COLO829 (cell line): ENCODE data around the gene RAPGEF4.
"Not testable (repeated sequence)": the region's sequence is repeated elsewhere in the genome, so short reads cannot be mapped to it uniquely, and the experiment has no call there.

ENCODE experiments used
- DNase-seq: peaks from one replicate; pipeline ENCODE4 v3.0.0; 2012; ENCODE audit warnings: low spot score

RAPGEF4 gene

GRCh38 chr2:173034143-173034542, 298.5 kb downstream of the RAPGEF4 start:
- no peak for DNase-seq

- no peak for DNase-seq
Measured at GRCh38 chr2:173037245-173038120, 301.8 kb downstream of the RAPGEF4 start.

GRCh38 chr2:173038257-173038656, 302.6 kb downstream of the RAPGEF4 start:
- DNase-seq: not testable (repeated sequence)

- no peak for DNase-seq
Measured at GRCh38 chr2:173040729-173041128, 305.1 kb downstream of the RAPGEF4 start.

GRCh38 chr2:173043476-173043875, 307.8 kb downstream of the RAPGEF4 start:
- no peak for DNase-seq

GRCh38 chr2:173043897-173044519, 308.4 kb downstream of the RAPGEF4 start:
- no peak for DNase-seq

GRCh38 chr2:173044686-173045085, 309.0 kb downstream of the RAPGEF4 start:
- no peak for DNase-seq

GRCh38 chr2:173045181-173045580, 309.5 kb downstream of the RAPGEF4 start:
- DNase-seq: no peak

GRCh38 chr2:173048522-173048896, 312.9 kb downstream of the RAPGEF4 start:
- no peak for DNase-seq

- peak; percentile 77 for DNase-seq
Measured at GRCh38 chr2:173048897-173049661, 313.4 kb downstream of the RAPGEF4 start.

- DNase-seq: no peak
Measured at GRCh38 chr2:173049831-173050230, 314.2 kb downstream of the RAPGEF4 start.

- no peak for DNase-seq
Measured at GRCh38 chr2:173050684-173051083, 315.0 kb downstream of the RAPGEF4 start.

GRCh38 chr2:173051463-173052215, 316.0 kb downstream of the RAPGEF4 start:
- DNase-seq: no peak

- DNase-seq: no peak
Measured at GRCh38 chr2:173053043-173053699, 317.5 kb downstream of the RAPGEF4 start.

GRCh38 chr2:173054466-173054865, 318.8 kb downstream of the RAPGEF4 start:
- DNase-seq: no peak

GRCh38 chr2:173056705-173057364, 321.2 kb downstream of the RAPGEF4 start:
- no peak for DNase-seq

- DNase-seq: no peak
Measured at GRCh38 chr2:173058097-173058496, 322.5 kb downstream of the RAPGEF4 start.

GRCh38 chr2:173058673-173059072, 323.0 kb downstream of the RAPGEF4 start:
- DNase-seq: no peak

- no peak for DNase-seq
Measured at GRCh38 chr2:173059292-173059691, 323.6 kb downstream of the RAPGEF4 start.

- no peak for DNase-seq
Measured at GRCh38 chr2:173059971-173060461, 324.4 kb downstream of the RAPGEF4 start.

GRCh38 chr2:173062801-173063200, 327.2 kb downstream of the RAPGEF4 start:
- DNase-seq: no peak
